Pancreas (tissue), 10 donors: ENCODE data around the gene LPIN1. TPM values are rescaled to one million over a fixed set of nuclear protein-coding genes. Genes with fewer than 3 reads are reported as not detected.

ENCODE experiments used
- ATAC-seq, 4 donors: fragments of 200-7000 bp; cut with Tn5 transposase; one replicate each; pipeline versions ENCODE4 v1.8.0 to v1.9.1; 2020; ENCODE audit warnings: mild to moderate bottlenecking in 4 of 4, moderate library complexity in 4 of 4
- DNase-seq, 6 donors: peaks; one replicate each; pipeline ENCODE4 v3.0.0-alpha.2; 2020
- FAIRE-seq: peaks from 2 replicates; lab custom pipeline; 2012; peaks lifted over from hg19 to GRCh38; lab: Jason Lieb, UNC
- H3K27ac ChIP-seq, 4 donors: fragments of 200-600 bp; sonication (generic); 1 replicate in 3 of 4; 2 replicates in 1 of 4; pipeline versions ENCODE4 v1.5.0 to v1.8.0; 2020
- H3K27me3 ChIP-seq, 4 donors: fragments of 200-600 bp; one replicate each; pipeline ENCODE4 v1.8.0; 2021
- H3K36me3 ChIP-seq, 3 donors: fragments of 200-600 bp; sonication (generic) in 1 of 3; one replicate each; pipeline versions ENCODE4 v1.5.0 to v1.8.0; 2020 to 2021
- H3K4me1 ChIP-seq, 3 donors: fragments of 200-600 bp; one replicate each; pipeline ENCODE4 v1.8.0; 2021
- H3K4me3 ChIP-seq, 4 donors: fragments of 200-600 bp; sonication (generic) in 2 of 4; one replicate each; pipeline versions ENCODE4 v1.5.0 to v1.8.0; 2020 to 2021
- H3K9me3 ChIP-seq, 4 donors: fragments of 200-600 bp; one replicate each; pipeline ENCODE4 v1.8.0; 2021
- CTCF ChIP-seq, 4 donors: fragments of 200-600 bp; sonication (generic) in 3 of 4; IDR thresholded peaks; one replicate each; pipeline versions ENCODE4 v1.5.0 to v1.8.0; 2021; ENCODE audit warnings: antibody characterized with exemption in 4 of 4
- WGBS, 2 donors: extraction: QIAGEN DNeasy Blood & Tissue Kit; methylation state at CpG; one replicate each; pipeline ENCODE4 v1.1.7; 2013; 5-methylcytosine and 5-hydroxymethylcytosine counted together
- intact Hi-C, 3 donors: fragments of 100-400 bp; cut with DNase I; formaldehyde crosslinking; loops; one replicate each; pipeline versions ENCODE4 v1.11.1 to v1.14.2; 2022
- polyA plus RNA-seq, 2 donors: library from polyadenylated mRNA; stranded (reverse); fragments of 200-250 nt; gene quantifications; one replicate each; pipeline ENCODE4 v1.2.3, GENCODE V29; 2013
- total RNA-seq, 6 donors: library from RNA; stranded (reverse); fragmentation: NEBNext Ultra II Directional in 4 of 6; extraction: Animal tissue kit (Norgen Biotek cat#: 25700) in 4 of 6; gene quantifications; one replicate each; pipeline versions ENCODE4 v1.2.1 to v1.2.4, GENCODE V29; 2021 to 2023
- donor health status: healthy with polysubstance abuse.
- donor health status: DM: no; HTN: no; CAD: no; lungs with moderate emphysema.
- donor health status: DM: no; HTN: no; CAD: no.
- donor health status: control.
- donor health status: control.
- donor health status: Bipolar disorder and iron deficiency.
- donor health status: DM: yes; HTN: yes; CAD: no.
- donor health status: DM: no; HTN: no; CAD: no.
- donor health status: DM: no; HTN: no; CAD: no.
- donor health status: DM: yes; HTN: yes; CAD: no.

LPIN1 gene
- total and polyA plus RNA-seq, 8 donors: 7.4 to 16.5 (median 9.9) TPM

GRCh38 chr2:11719230-11719977 lies 27.0 kb upstream of the LPIN1 start:
- ATAC-seq (no peak), DNase-seq (no peak), FAIRE-seq (no peak)
- intact Hi-C loops: no loop called here
- 40 to 51% methylated on average over 6 of the region's 6 CpGs for WGBS, 2 donors
- TF ChIP-seq CTCF (IDR thresholded peaks at IDR 0.05): no peak
- no peaks in the 10 kb centered on the region for H3K36me3 ChIP-seq
- no peaks in the 10 kb centered on the region for H3K9me3 ChIP-seq
- H3K27me3 ChIP-seq: no peaks in the 10 kb centered on the region
- H3K27ac ChIP-seq: no peak overlapping the region
- no peak overlapping the region for H3K4me3 ChIP-seq
- H3K4me1 ChIP-seq: peaks cover 0 to 10% (median 5%) of the 10 kb centered on the region in 3 donors

GRCh38 chr2:11720752-11721151 lies 25.7 kb upstream of the LPIN1 start:
- H3K4me3 ChIP-seq: no peak overlapping the region
- peaks cover 0 to 10% (median 5%) of the 10 kb centered on the region in 3 donors for H3K4me1 ChIP-seq
- DNase-seq (no peak), FAIRE-seq (no peak), ATAC-seq (no peak)
- H3K27ac ChIP-seq: no peak overlapping the region
- WGBS, 2 donors: 85 to 91% methylated on average over 7 of the region's 7 CpGs
- no peak for TF ChIP-seq CTCF (IDR thresholded peaks at IDR 0.05)
- H3K36me3 ChIP-seq: no peaks in the 10 kb centered on the region
- H3K9me3 ChIP-seq: no peaks in the 10 kb centered on the region
- H3K27me3 ChIP-seq: no peaks in the 10 kb centered on the region
- intact Hi-C loops: no loop called here

- no peaks in the 10 kb centered on the region for H3K9me3 ChIP-seq
- H3K36me3 ChIP-seq: no peaks in the 10 kb centered on the region
- peak overlapping the region in 1 of 4 donors; percentile 36 for H3K27ac ChIP-seq
- TF ChIP-seq CTCF (IDR thresholded peaks at IDR 0.05): no peak
- intact Hi-C loops: no loop called here
- 54 to 55% methylated on average over 3 of the region's 3 CpGs for WGBS, 2 donors
- no peak for DNase-seq
- H3K4me3 ChIP-seq: no peak overlapping the region
- FAIRE-seq: no peak
- peak; percentile 92 to 98 (median 96) for ATAC-seq
- no peaks in the 10 kb centered on the region for H3K27me3 ChIP-seq
- peaks cover 0 to 5% (median 2%) of the 10 kb centered on the region in 3 donors for H3K4me1 ChIP-seq
Observed at GRCh38 chr2:11722292-11723060, 24.0 kb upstream of the LPIN1 start.

- Histone ChIP-seq H3K27me3 (no peaks in the 10 kb centered on the region), H3K4me3 (no peak overlapping the region), H3K27ac (no peak overlapping the region), H3K4me1 (peaks cover 0 to 5% (median 0%) of the 10 kb centered on the region in 3 donors), H3K36me3 (no peaks in the 10 kb centered on the region), H3K9me3 (no peaks in the 10 kb centered on the region)
- ATAC-seq: peak in 1 of 4 donors; percentile 11
- no peak for TF ChIP-seq CTCF (IDR thresholded peaks at IDR 0.05)
- intact Hi-C loops: no loop called here
- DNase-seq: no peak
- FAIRE-seq: no peak
Observed at GRCh38 chr2:11723061-11723371, 23.4 kb upstream of the LPIN1 start.

GRCh38 chr2:11724151-11724550 lies 22.3 kb upstream of the LPIN1 start:
- Histone ChIP-seq H3K27ac (no peak overlapping the region), H3K4me1 (peaks cover 0 to 5% (median 0%) of the 10 kb centered on the region in 3 donors), H3K4me3 (no peak overlapping the region), H3K36me3 (no peaks in the 10 kb centered on the region), H3K9me3 (no peaks in the 10 kb centered on the region), H3K27me3 (no peaks in the 10 kb centered on the region)
- DNase-seq (no peak), ATAC-seq (no peak), FAIRE-seq (no peak)
- 88 to 90% methylated on average over 7 of the region's 7 CpGs for WGBS, 2 donors
- intact Hi-C loops: no loop called here
- TF ChIP-seq CTCF (IDR thresholded peaks at IDR 0.05): no peak
